ENCODE measurements around the gene CCDC192. TPM values are rescaled to one million over a fixed set of nuclear protein-coding genes. Genes with fewer than 3 reads are reported as not detected.
"Not testable (repeated sequence)": the region's sequence is repeated elsewhere in the genome, so short reads cannot be mapped to it uniquely, and the experiment has no call there.

CCDC192 gene
- total and polyA plus RNA-seq, 5 donors, result 0.43 TPM; not detected in 4

DNA sequence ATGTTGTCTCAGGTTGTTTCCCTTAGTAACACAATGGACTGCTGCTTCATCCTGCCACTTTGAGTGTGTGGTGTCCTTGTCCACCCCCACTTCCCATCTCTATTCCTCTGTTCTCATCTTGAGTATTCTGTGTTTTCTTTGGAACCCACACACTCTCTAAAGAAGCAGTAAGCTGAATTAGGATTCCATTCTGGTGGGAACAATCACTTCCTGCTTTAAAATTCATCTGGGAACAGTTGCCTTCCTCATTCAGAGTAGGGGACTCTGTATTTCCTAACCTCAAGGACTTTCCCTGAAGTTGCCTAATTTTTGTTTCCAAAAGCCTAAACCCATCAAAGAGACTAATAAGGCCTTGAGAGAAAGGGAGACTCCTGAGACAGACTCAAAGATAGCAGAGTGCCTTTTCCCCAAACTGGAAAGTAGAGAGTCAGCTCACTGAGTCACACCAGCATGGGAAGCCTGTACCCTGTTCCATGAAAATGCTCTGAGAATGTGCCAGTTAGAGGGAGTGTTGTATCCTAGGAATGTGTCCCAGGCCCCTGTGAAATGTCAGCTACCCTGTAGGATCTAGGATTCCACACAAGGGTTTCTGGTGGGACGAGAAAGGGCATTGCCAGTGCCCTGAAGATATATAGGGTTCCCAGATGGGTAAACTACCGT, 63.6 kb downstream of the CCDC192 start:
- ATAC-seq (peak in 1 of 2 donors; percentile 28), DNase-seq (no peak)
- 93% methylated on average over 2 of the region's 2 CpGs for WGBS
- Histone ChIP-seq H3K4me1 (ENCODE audit: control insufficient read depth, insufficient read depth, low read length) (peaks cover 2% of the 10 kb centered on the region), H3K4me3 (ENCODE audit: low read length) (no peak overlapping the region), H3K9me3 (ENCODE audit: control insufficient read depth, low read length) (no peaks in the 10 kb centered on the region), H3K27me3 (ENCODE audit: control insufficient read depth, insufficient read depth) (no peaks in the 10 kb centered on the region), H3K27ac (ENCODE audit: low read length) (peak overlapping the region; percentile 7)
- intact Hi-C loops (cut with DNase I), result no loop called here

DNA sequence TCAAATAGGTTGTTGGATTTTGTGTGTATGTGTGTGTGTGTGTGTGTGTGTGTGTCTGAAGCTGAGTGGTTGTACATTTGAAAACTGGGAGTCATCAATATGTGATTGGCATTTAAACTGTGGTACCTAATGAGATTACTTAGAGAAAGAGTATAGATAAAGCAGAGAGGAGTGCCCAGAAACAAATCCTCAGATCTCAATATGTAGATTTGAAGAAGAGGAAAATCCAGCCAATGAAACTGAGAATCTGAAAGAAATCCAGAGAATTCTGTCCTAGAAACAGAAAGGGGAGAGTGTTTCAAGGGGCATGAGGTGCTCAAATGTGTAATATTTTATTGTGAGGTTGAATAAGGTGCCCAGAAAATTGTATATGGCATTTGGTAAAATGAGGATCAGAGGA, 66.2 kb downstream of the CCDC192 start:
- Histone ChIP-seq H3K4me3 (ENCODE audit: low read length) (no peak overlapping the region), H3K9me3 (ENCODE audit: control insufficient read depth, low read length) (no peaks in the 10 kb centered on the region), H3K27ac (ENCODE audit: low read length) (no peak overlapping the region), H3K27me3 (ENCODE audit: control insufficient read depth, insufficient read depth) (no peaks in the 10 kb centered on the region), H3K4me1 (ENCODE audit: control insufficient read depth, insufficient read depth, low read length) (no peaks in the 10 kb centered on the region)
- no peak for DNase-seq
- ATAC-seq, result no peak
- intact Hi-C loops (cut with DNase I), result no loop called here

DNA sequence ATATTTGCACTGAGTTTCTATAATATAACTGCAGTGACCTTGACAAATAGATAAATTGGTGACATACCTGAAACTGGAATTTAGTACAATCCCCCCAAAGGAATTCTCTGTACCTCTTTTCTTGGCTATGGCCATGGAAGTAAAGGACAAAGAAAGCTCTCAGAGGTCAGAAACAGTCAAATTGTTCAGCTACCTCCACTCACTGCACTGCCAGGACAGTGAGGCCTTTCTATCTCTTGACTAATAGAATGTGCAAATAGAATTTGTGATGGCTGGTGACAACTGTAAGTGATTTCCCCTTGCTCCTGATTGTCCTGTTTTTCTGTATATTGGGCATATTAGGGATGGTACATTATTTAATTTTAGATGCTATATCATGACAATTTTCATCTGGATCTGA, 67.1 kb downstream of the CCDC192 start:
- DNase-seq (no peak), ATAC-seq (no peak)
- H3K27me3 ChIP-seq (ENCODE audit: control insufficient read depth, insufficient read depth), result no peaks in the 10 kb centered on the region
- no peaks in the 10 kb centered on the region for H3K4me1 ChIP-seq (ENCODE audit: control insufficient read depth, insufficient read depth, low read length)
- intact Hi-C loops (cut with DNase I), result no loop called here
- H3K9me3 ChIP-seq (ENCODE audit: control insufficient read depth, low read length), result no peaks in the 10 kb centered on the region
- no peak overlapping the region for H3K4me3 ChIP-seq (ENCODE audit: low read length)
- no peak overlapping the region for H3K27ac ChIP-seq (ENCODE audit: low read length)

DNA sequence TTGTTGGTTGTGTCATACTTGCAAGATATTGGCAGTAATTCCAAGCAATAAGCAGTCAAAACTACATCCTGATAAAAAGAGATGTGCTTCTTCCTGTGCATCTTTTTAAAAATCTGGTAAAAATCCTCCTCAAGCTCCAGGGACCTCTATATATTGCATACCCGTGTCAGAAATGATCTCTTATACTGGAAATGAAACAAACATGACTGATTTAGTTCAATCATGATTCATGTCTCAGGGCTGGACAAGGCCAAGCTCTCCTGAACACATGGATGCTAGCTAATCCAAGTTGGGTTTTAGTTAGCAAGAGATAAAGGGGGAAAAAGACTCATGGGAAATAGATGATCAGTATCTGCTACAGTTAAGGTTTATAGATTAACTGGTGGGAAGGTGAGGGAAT, 69.3 kb downstream of the CCDC192 start:
- DNase-seq, result no peak
- Histone ChIP-seq H3K4me1 (ENCODE audit: control insufficient read depth, insufficient read depth, low read length) (no peaks in the 10 kb centered on the region), H3K9me3 (ENCODE audit: control insufficient read depth, low read length) (no peaks in the 10 kb centered on the region), H3K27me3 (ENCODE audit: control insufficient read depth, insufficient read depth) (no peaks in the 10 kb centered on the region), H3K27ac (ENCODE audit: low read length) (no peak overlapping the region), H3K4me3 (ENCODE audit: low read length) (no peak overlapping the region)
- no peak for ATAC-seq
- intact Hi-C loops (cut with DNase I), result no loop called here
- 69% methylated on average over 1 of the region's 1 CpG for WGBS

DNA sequence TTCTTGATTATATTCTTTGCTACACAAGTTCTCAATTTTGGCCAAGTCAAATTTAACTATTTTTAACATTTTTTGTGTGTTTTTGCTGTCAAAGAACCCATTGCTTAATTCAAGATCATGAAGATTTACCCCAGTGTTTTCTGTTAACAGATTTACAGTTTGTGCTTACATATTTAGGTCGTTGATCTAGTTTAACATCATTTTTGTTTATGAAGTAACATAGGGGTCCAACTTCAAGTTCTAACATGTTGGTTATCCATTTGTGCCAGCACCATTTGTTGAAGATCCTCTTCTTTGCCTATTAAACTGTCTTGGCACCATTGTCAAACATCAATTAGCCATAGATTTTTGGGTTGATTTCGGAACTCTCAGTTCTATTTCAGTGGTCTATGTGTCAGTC, 71.0 kb downstream of the CCDC192 start:
- Histone ChIP-seq H3K27me3 (ENCODE audit: control insufficient read depth, insufficient read depth) (no peaks in the 10 kb centered on the region), H3K27ac (ENCODE audit: low read length) (no peak overlapping the region), H3K4me3 (ENCODE audit: low read length) (no peak overlapping the region), H3K9me3 (ENCODE audit: control insufficient read depth, low read length) (no peaks in the 10 kb centered on the region), H3K4me1 (ENCODE audit: control insufficient read depth, insufficient read depth, low read length) (no peaks in the 10 kb centered on the region)
- intact Hi-C loops (cut with DNase I), result no loop called here
- DNase-seq (no peak), ATAC-seq (no peak)
- 92% methylated on average over 2 of the region's 2 CpGs for WGBS

DNA sequence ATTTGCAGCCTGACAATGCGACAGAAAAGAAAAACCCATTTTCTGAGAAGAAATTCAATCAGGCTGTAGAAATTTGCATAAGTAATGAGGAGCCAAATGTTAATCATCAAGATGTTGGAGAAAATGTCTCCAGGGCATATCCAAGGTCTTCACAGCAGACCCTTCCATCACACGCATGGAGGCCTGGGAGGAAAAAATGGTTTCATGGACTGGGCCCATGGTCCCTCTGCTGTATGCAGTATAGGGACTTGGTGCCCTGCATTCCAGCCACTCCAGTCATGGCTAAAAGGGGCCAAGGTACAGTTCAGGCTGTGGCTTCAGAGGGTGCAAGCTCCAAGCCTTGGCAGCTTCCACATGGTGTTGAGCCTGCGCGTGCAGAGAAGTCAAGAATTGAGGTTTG, 73.3 kb downstream of the CCDC192 start:
- 97% methylated on average over 4 of the region's 4 CpGs for WGBS
- intact Hi-C loops (cut with DNase I), result no loop called here
- Histone ChIP-seq H3K4me3 (ENCODE audit: low read length) (no peak overlapping the region), H3K9me3 (ENCODE audit: control insufficient read depth, low read length) (no peaks in the 10 kb centered on the region), H3K27me3 (ENCODE audit: control insufficient read depth, insufficient read depth) (no peaks in the 10 kb centered on the region), H3K4me1 (ENCODE audit: control insufficient read depth, insufficient read depth, low read length) (no peaks in the 10 kb centered on the region), H3K27ac (ENCODE audit: low read length) (no peak overlapping the region)
- no peak for DNase-seq
- ATAC-seq, result no peak

DNA sequence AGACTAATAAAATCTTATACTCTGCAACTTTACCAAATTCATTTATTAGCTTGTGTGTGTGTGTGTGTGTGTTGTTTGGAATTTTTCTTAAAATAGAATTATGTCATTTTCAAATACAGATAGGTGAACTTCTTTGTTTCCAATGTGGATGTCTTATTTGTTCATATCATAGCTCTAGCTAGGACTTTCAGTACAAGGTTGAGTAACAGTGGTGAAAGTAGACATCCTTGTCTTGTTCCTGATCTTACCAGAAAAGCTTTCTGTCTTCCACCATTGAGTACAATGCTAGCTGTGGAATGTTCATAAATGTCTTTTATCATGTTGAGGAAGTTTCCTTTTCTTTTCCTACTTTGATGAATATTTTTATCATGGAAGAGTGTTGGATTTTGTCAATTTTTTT, 74.8 kb downstream of the CCDC192 start:
- intact Hi-C loops (cut with DNase I), result no loop called here
- no peaks in the 10 kb centered on the region for H3K9me3 ChIP-seq (ENCODE audit: control insufficient read depth, low read length)
- no peak overlapping the region for H3K4me3 ChIP-seq (ENCODE audit: low read length)
- DNase-seq (no peak), ATAC-seq (no peak)
- no peaks in the 10 kb centered on the region for H3K4me1 ChIP-seq (ENCODE audit: control insufficient read depth, insufficient read depth, low read length)
- no peak overlapping the region for H3K27ac ChIP-seq (ENCODE audit: low read length)
- no peaks in the 10 kb centered on the region for H3K27me3 ChIP-seq (ENCODE audit: control insufficient read depth, insufficient read depth)

DNA sequence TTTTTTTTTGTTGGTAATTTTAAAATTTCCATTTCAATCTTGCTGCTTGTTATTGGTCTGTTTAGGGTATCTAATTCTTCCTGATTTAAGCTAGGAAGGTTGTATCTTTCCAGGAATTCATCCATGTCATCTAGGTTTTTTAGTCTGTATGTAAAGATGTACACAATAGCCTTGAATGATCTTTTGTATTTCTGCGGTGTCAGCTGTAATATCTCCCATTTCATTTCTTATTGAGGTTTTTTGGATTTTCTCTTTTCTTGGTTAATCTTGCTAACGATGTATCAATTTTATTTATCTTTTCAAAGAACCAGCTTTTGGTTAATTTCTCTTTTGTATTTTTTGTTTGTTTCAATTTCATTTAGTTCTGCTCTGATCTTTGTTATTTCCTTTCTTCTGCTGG, 79.3 kb downstream of the CCDC192 start:
- intact Hi-C loops (cut with DNase I); H3K4me1 ChIP-seq (ENCODE audit: control insufficient read depth, insufficient read depth, low read length); DNase-seq; H3K4me3 ChIP-seq (ENCODE audit: low read length); H3K27me3 ChIP-seq (ENCODE audit: control insufficient read depth, insufficient read depth); H3K27ac ChIP-seq (ENCODE audit: low read length); H3K9me3 ChIP-seq (ENCODE audit: control insufficient read depth, low read length); ATAC-seq: not testable (repeated sequence)
- WGBS, result 96% methylated on average over 2 of the region's 2 CpGs

DNA sequence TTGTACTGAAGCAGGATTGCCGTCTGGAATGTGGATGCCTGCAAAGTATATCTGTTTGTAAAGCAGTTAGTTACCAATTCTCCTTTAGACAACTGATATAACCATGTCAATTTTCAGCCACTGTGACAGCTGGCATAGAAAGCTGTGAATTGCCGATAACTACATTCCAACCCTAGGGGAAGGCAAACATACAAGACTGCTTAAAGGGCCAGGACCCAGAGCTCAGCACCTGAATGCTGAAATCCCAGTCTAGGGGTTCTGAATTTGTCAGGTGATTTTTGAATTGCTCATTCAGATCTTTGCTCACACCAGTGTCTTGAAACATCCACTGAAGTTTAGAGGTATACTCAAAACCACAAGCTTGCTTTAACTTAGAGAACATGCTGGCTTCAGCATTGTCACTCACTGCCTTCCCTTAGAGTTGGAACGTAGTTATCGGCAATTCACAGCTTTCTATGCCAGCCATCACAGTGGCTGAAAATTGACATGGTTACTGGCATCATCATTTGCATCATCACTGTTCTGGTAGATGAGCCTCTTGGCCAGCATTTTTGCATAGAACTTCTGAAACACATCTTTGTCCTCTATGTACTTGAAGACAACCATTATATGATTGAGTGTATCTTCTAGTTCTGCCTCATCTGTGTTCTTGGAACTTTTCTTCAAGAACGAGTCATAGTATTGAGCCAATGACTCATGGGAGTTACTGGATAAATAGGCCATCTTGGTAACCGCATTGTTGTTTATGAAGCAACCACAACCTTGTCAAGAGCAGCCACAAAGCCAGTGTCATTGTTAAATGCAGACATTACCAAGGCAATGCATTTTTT, 82.1 kb downstream of the CCDC192 start:
- H3K27me3 ChIP-seq (ENCODE audit: control insufficient read depth, insufficient read depth), result no peaks in the 10 kb centered on the region
- 57% methylated on average over 6 of the region's 6 CpGs for WGBS
- DNase-seq (no peak), ATAC-seq (peak; percentile 29 to 59)
- peak overlapping the region; percentile 7 for H3K27ac ChIP-seq (ENCODE audit: low read length)
- H3K9me3 ChIP-seq (ENCODE audit: control insufficient read depth, low read length), result no peaks in the 10 kb centered on the region
- intact Hi-C loops (cut with DNase I), result no loop called here
- H3K4me1 ChIP-seq (ENCODE audit: control insufficient read depth, insufficient read depth, low read length), result peaks cover 2% of the 10 kb centered on the region
- no peak overlapping the region for H3K4me3 ChIP-seq (ENCODE audit: low read length)

DNA sequence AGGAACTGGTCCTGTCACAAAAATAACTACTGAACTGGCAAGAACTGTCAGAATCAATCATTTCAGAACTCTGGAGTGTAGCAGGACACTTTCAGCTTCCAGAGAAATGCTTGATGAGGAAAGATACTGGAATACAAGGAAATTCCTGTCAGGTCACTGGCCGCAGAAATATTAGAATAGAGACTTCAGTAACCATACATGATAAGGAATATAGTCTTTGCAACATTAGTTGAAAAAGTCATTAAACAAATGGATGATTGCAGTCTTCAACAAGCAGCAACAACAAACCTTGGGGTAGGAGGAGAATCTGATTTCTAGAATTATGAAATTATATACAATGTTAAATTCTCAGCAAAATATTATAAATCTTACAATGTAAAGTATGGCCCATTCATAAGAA, 88.2 kb downstream of the CCDC192 start:
- intact Hi-C loops (cut with DNase I), result no loop called here
- WGBS, result 95% methylated on average over 1 of the region's 1 CpG
- no peaks in the 10 kb centered on the region for H3K27me3 ChIP-seq (ENCODE audit: control insufficient read depth, insufficient read depth)

DNA sequence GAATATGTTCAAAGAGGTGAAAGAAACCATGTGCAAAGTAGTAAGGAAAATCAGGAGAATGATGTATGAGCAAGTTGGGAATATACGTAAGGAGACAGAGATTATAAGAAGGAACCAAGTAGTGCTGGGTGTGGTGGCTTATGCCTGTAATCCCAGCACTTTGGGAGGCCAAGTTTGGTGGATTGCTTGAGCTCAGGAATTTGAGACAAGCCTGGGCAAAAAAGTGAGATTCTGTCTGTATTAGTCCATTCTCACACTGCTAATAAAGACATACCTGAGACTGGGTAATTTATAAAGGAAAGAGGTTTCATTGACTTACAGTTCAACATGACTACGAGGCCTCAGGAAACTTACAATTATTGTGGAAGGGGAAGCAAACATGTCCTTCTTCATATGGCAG, 88.7 kb downstream of the CCDC192 start:
- DNase-seq; H3K9me3 ChIP-seq (ENCODE audit: control insufficient read depth, low read length); ATAC-seq; H3K27me3 ChIP-seq (ENCODE audit: control insufficient read depth, insufficient read depth); intact Hi-C loops (cut with DNase I); H3K4me1 ChIP-seq (ENCODE audit: control insufficient read depth, insufficient read depth, low read length); H3K27ac ChIP-seq (ENCODE audit: low read length); H3K4me3 ChIP-seq (ENCODE audit: low read length): not testable (repeated sequence)
- WGBS, result 93% methylated on average over 2 of the region's 2 CpGs

More for the DNA sequence above, 88.2 kb downstream of the CCDC192 start:
- no peaks in the 10 kb centered on the region for H3K4me1 ChIP-seq (ENCODE audit: control insufficient read depth, insufficient read depth, low read length)
- no peak overlapping the region for H3K4me3 ChIP-seq (ENCODE audit: low read length)
- ATAC-seq, result no peak
- no peak for DNase-seq
- H3K9me3 ChIP-seq (ENCODE audit: control insufficient read depth, low read length), result no peaks in the 10 kb centered on the region
- H3K27ac ChIP-seq (ENCODE audit: low read length), result no peak overlapping the region
